HEK293 (cell line): Measurements from ENCODE around the gene CRIP1.

ENCODE experiments used
- BCL11A ChIP-seq: fragments of 450-650 bp; formaldehyde crosslinking; IDR thresholded peaks from 2 replicates; pipeline ENCODE4 v1.5.1; 2016; ENCODE audit warnings: low read depth, missing biosample characterization, missing genetic modification characterization
- BCL11B ChIP-seq: fragments of 450-650 bp; formaldehyde crosslinking; IDR thresholded peaks from 2 replicates; pipeline ENCODE4 v1.5.1; 2016; ENCODE audit warnings: low read depth, missing biosample characterization, missing genetic modification characterization
- GLIS1 ChIP-seq: fragments of 450-650 bp; formaldehyde crosslinking; IDR thresholded peaks from 2 replicates; pipeline ENCODE4 v1.5.1; 2016; ENCODE audit warnings: missing biosample characterization, missing genetic modification characterization
- KLF1 ChIP-seq: fragments of 450-650 bp; formaldehyde crosslinking; IDR thresholded peaks from 2 replicates; pipeline ENCODE4 v1.5.1; 2016; ENCODE audit warnings: missing biosample characterization, missing genetic modification characterization
- KLF16 ChIP-seq: fragments of 450-650 bp; formaldehyde crosslinking; IDR thresholded peaks from 2 replicates; pipeline ENCODE4 v1.5.1; 2017; ENCODE audit warnings: missing biosample characterization, missing genetic modification characterization
- MEIS1 ChIP-seq: sonication (generic); formaldehyde crosslinking; IDR thresholded peaks from 2 replicates; pipeline ENCODE4 v1.8.1; 2022; ENCODE audit warnings: missing genetic modification reagents, mild to moderate bottlenecking, borderline replicate concordance
- SP2 ChIP-seq: fragments of 450-650 bp; formaldehyde crosslinking; IDR thresholded peaks from 2 replicates; pipeline ENCODE4 v1.5.1; 2016; ENCODE audit warnings: missing biosample characterization, missing genetic modification characterization
- ZBTB17 ChIP-seq: fragments of 450-650 bp; formaldehyde crosslinking; IDR thresholded peaks from 2 replicates; pipeline ENCODE4 v1.5.1; 2016; ENCODE audit warnings: missing biosample characterization, missing genetic modification characterization
- ZIC2 ChIP-seq: fragments of 450-650 bp; formaldehyde crosslinking; IDR thresholded peaks from 2 replicates; pipeline ENCODE4 v1.5.1; 2016; ENCODE audit warnings: missing biosample characterization, missing genetic modification characterization
- ZNF2 ChIP-seq: fragments of 450-650 bp; formaldehyde crosslinking; IDR thresholded peaks from 2 replicates; pipeline ENCODE4 v1.5.1; 2016; ENCODE audit warnings: missing biosample characterization, missing genetic modification characterization
- ZNF239 ChIP-seq: fragments of 450-650 bp; formaldehyde crosslinking; IDR thresholded peaks from 2 replicates; pipeline ENCODE4 v1.5.1; 2016; ENCODE audit warnings: missing biosample characterization, missing genetic modification characterization
- ZNF274 ChIP-seq, 2 experiments: fragments of 200-500 bp in 1 of 2; fragments of 450-650 bp in 1 of 2; sonication (Bioruptor generic) in 1 of 2; formaldehyde crosslinking in 1 of 2; IDR thresholded peaks; 2 replicates each; pipeline versions ENCODE4 v1.5.1 to v1.6.1; 2014 to 2016; ENCODE audit warnings: borderline replicate concordance in 1 of 2, inconsistent platforms in 1 of 2, low read length in 1 of 2, missing biosample characterization in 1 of 2, missing genetic modification characterization in 1 of 2
- ZNF324 ChIP-seq: fragments of 450-650 bp; formaldehyde crosslinking; IDR thresholded peaks from 2 replicates; pipeline ENCODE4 v1.5.1; 2016; ENCODE audit warnings: missing biosample characterization, missing genetic modification characterization
- ZNF335 ChIP-seq: fragments of 450-650 bp; formaldehyde crosslinking; conservative IDR thresholded peaks from 2 replicates; pipeline ENCODE4 v1.5.1; 2016; ENCODE audit warnings: missing biosample characterization, missing genetic modification characterization
- ZNF37A ChIP-seq: fragments of 450-650 bp; IDR thresholded peaks from 2 replicates; pipeline ENCODE4 v1.5.1; 2018; ENCODE audit warnings: missing biosample characterization, missing genetic modification characterization
- ZNF391 ChIP-seq: fragments of 450-650 bp; formaldehyde crosslinking; IDR thresholded peaks from 2 replicates; pipeline ENCODE4 v1.5.1; 2016; ENCODE audit warnings: low read depth, missing biosample characterization, missing genetic modification characterization, borderline replicate concordance
- ZNF423 ChIP-seq: fragments of 450-650 bp; formaldehyde crosslinking; IDR thresholded peaks from 2 replicates; pipeline ENCODE4 v1.5.1; 2016; ENCODE audit warnings: missing biosample characterization, missing genetic modification characterization
- ZNF449 ChIP-seq: fragments of 450-650 bp; formaldehyde crosslinking; IDR thresholded peaks from 2 replicates; pipeline ENCODE4 v1.5.1; 2017; ENCODE audit warnings: missing biosample characterization, mild to moderate bottlenecking, missing genetic modification characterization, moderate library complexity
- ZNF501 ChIP-seq: fragments of 450-650 bp; formaldehyde crosslinking; IDR thresholded peaks from 2 replicates; pipeline ENCODE4 v1.5.1; 2016; ENCODE audit warnings: missing biosample characterization, missing genetic modification characterization
- ZNF610 ChIP-seq: fragments of 450-650 bp; formaldehyde crosslinking; IDR thresholded peaks from 2 replicates; pipeline ENCODE4 v1.5.1; 2016; ENCODE audit warnings: missing biosample characterization, missing genetic modification characterization, borderline replicate concordance
- ZNF692 ChIP-seq: fragments of 450-650 bp; formaldehyde crosslinking; IDR thresholded peaks from 2 replicates; pipeline ENCODE4 v1.5.1; 2016; ENCODE audit warnings: missing biosample characterization, missing genetic modification characterization
- ZNF792 ChIP-seq: fragments of 450-650 bp; formaldehyde crosslinking; IDR thresholded peaks from 2 replicates; pipeline ENCODE4 v1.5.1; 2016; ENCODE audit warnings: missing biosample characterization, missing genetic modification characterization
- ZXDB ChIP-seq: fragments of 450-650 bp; formaldehyde crosslinking; IDR thresholded peaks from 2 replicates; pipeline ENCODE4 v1.5.1; 2016; ENCODE audit warnings: missing biosample characterization, missing genetic modification characterization
- TF ChIP-seq, protein P1 (sequence below): fragments of 450-650 bp; formaldehyde crosslinking; IDR thresholded peaks from 2 replicates; pipeline ENCODE4 v1.5.1; 2016; ENCODE audit warnings: missing biosample characterization, missing genetic modification characterization, borderline replicate concordance
- TF ChIP-seq, protein P2 (sequence below): fragments of 450-650 bp; formaldehyde crosslinking; optimal IDR thresholded peaks from 2 replicates; pipeline ENCODE3; 2016; ENCODE audit warnings: missing biosample characterization, mild to moderate bottlenecking, missing genetic modification characterization
- TF ChIP-seq, protein P3 (sequence below): fragments of 450-650 bp; formaldehyde crosslinking; IDR thresholded peaks from 2 replicates; pipeline ENCODE4 v1.5.1; 2016; ENCODE audit warnings: missing biosample characterization, missing genetic modification characterization

Gene CRIP1

DNA sequence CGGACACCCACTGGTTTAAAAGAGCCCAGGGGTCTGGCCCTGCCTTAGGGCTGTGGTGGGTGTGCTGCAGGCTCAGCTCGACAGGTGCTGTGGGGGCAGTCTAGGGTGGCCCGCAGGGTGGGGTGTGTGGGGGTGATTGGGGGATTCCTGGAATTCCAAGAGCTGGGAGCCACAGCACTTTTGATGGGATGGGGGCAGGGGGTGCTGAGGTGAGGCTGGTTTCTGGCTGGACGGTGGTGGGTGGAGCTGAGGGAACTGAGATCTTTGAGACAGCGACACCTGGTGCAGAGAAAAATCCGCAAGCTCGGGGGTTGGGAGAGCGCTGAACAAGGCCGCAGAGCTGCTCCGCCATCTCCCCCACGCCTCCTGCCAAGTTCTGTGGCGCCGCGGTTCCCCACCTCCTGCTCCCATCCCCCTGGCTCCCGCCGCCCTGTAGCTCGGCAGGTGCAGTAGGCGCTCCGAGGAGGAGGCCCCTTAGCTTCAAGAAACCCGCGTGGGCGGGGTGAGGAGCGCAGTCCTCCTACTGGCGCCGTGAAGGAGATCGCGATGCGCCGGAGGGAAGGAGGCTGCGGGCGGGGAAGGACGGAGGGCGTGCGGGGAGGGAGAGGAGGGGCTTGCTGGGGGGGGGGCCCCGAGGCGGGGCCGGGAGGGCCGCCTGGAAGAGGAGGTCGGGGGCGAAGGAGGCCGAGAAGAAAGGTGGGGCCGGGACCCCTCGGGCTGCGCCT, 3.0 kb downstream of the CRIP1 start (continued):
- TF ChIP-seq ZNF239 (tag by site-specific recombination) (no peak), ZNF391 (no peak; the same call in 1 of the 2 replicates), ZXDB (peak; percentile 68), SP2 (tag by site-specific recombination) (peak; percentile 83), ZBTB17 (tag by site-specific recombination) (peak; percentile 98), ZIC2 (tag by site-specific recombination) (peak; percentile 82), ZNF610 (tag by site-specific recombination) (peak; percentile 46; the same call in 1 of the 2 replicates), BCL11A (tag by site-specific recombination) (no peak; the same call in 1 of the 2 replicates), ZNF792 (tag by site-specific recombination) (no peak), MEIS1 (CRISPR knock-in tag) (no peak), BCL11B (0 out of 2 replicates have a peak, but pooled peaks have one; percentile 30), ZNF2 (tag by site-specific recombination) (peak; percentile 92), GLIS1 (tag by site-specific recombination) (peak; percentile 91), ZNF449 (no peak), ZNF274 (IDR thresholded peaks at IDR 0.05; ENCODE audit: low read length) (no peak), ZNF274 (tag by site-specific recombination; IDR thresholded peaks at IDR 0.05; ENCODE audit: borderline replicate concordance) (no peak), ZNF37A (no peak), ZNF423 (0 out of 2 replicates have a peak, but pooled peaks have one; percentile 20), ZNF335 (peak; percentile 72; the same call in 1 of the 2 replicates), ZNF324 (tag by site-specific recombination) (0 out of 2 replicates have a peak, but pooled peaks have one; percentile 25), ZNF501 (peak; percentile 69; the same call in 1 of the 2 replicates), KLF16 (tag by site-specific recombination) (peak; percentile 70), KLF1 (tag by site-specific recombination) (peak; percentile 52), ZNF692 (peak; percentile 42; the same call in 1 of the 2 replicates)
- TF ChIP-seq, protein P1, sequence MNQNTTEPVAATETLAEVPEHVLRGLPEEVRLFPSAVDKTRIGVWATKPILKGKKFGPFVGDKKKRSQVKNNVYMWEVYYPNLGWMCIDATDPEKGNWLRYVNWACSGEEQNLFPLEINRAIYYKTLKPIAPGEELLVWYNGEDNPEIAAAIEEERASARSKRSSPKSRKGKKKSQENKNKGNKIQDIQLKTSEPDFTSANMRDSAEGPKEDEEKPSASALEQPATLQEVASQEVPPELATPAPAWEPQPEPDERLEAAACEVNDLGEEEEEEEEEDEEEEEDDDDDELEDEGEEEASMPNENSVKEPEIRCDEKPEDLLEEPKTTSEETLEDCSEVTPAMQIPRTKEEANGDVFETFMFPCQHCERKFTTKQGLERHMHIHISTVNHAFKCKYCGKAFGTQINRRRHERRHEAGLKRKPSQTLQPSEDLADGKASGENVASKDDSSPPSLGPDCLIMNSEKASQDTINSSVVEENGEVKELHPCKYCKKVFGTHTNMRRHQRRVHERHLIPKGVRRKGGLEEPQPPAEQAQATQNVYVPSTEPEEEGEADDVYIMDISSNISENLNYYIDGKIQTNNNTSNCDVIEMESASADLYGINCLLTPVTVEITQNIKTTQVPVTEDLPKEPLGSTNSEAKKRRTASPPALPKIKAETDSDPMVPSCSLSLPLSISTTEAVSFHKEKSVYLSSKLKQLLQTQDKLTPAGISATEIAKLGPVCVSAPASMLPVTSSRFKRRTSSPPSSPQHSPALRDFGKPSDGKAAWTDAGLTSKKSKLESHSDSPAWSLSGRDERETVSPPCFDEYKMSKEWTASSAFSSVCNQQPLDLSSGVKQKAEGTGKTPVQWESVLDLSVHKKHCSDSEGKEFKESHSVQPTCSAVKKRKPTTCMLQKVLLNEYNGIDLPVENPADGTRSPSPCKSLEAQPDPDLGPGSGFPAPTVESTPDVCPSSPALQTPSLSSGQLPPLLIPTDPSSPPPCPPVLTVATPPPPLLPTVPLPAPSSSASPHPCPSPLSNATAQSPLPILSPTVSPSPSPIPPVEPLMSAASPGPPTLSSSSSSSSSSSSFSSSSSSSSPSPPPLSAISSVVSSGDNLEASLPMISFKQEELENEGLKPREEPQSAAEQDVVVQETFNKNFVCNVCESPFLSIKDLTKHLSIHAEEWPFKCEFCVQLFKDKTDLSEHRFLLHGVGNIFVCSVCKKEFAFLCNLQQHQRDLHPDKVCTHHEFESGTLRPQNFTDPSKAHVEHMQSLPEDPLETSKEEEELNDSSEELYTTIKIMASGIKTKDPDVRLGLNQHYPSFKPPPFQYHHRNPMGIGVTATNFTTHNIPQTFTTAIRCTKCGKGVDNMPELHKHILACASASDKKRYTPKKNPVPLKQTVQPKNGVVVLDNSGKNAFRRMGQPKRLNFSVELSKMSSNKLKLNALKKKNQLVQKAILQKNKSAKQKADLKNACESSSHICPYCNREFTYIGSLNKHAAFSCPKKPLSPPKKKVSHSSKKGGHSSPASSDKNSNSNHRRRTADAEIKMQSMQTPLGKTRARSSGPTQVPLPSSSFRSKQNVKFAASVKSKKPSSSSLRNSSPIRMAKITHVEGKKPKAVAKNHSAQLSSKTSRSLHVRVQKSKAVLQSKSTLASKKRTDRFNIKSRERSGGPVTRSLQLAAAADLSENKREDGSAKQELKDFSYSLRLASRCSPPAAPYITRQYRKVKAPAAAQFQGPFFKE (tag by site-specific recombination): no peak
- TF ChIP-seq, protein P2, sequence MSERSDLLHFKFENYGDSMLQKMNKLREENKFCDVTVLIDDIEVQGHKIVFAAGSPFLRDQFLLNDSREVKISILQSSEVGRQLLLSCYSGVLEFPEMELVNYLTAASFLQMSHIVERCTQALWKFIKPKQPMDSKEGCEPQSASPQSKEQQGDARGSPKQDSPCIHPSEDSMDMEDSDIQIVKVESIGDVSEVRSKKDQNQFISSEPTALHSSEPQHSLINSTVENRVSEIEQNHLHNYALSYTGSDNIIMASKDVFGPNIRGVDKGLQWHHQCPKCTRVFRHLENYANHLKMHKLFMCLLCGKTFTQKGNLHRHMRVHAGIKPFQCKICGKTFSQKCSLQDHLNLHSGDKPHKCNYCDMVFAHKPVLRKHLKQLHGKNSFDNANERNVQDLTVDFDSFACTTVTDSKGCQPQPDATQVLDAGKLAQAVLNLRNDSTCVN (tag by site-specific recombination): peak; percentile 44
- TF ChIP-seq, protein P3, sequence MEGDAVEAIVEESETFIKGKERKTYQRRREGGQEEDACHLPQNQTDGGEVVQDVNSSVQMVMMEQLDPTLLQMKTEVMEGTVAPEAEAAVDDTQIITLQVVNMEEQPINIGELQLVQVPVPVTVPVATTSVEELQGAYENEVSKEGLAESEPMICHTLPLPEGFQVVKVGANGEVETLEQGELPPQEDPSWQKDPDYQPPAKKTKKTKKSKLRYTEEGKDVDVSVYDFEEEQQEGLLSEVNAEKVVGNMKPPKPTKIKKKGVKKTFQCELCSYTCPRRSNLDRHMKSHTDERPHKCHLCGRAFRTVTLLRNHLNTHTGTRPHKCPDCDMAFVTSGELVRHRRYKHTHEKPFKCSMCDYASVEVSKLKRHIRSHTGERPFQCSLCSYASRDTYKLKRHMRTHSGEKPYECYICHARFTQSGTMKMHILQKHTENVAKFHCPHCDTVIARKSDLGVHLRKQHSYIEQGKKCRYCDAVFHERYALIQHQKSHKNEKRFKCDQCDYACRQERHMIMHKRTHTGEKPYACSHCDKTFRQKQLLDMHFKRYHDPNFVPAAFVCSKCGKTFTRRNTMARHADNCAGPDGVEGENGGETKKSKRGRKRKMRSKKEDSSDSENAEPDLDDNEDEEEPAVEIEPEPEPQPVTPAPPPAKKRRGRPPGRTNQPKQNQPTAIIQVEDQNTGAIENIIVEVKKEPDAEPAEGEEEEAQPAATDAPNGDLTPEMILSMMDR: peak; percentile 94
